Kidney (tissue), 14 donors: Measurements from ENCODE around the gene PLXNB1. TPM values are rescaled to one million over a fixed set of nuclear protein-coding genes. Genes with fewer than 3 reads are reported as not detected.
A peak's percentile ranks its signal among the peaks of the same experiment; 100 is the strongest.
"Not testable (repeated sequence)": the region's sequence is repeated elsewhere in the genome, so short reads cannot be mapped to it uniquely, and the experiment has no call there.

Experiments used
- DNase-seq, 5 donors: peaks; one replicate each; pipeline ENCODE4 v3.0.0-alpha.2; 2013 to 2020
- FAIRE-seq: peaks from 2 replicates; lab custom pipeline; 2012; peaks lifted over from hg19 to GRCh38; lab: Jason Lieb, UNC
- H3K27ac ChIP-seq, 2 donors: one replicate each; pipeline ENCODE4 v1.7.0; 2013; ENCODE audit warnings: low read depth in 2 of 2, low read length in 2 of 2, inconsistent platforms in 1 of 2
- H3K27me3 ChIP-seq: one replicate; pipeline ENCODE4 v1.7.1; 2013; ENCODE audit warnings: low read length, inconsistent platforms; ENCODE audit not compliant: control insufficient read depth, insufficient read depth
- H3K36me3 ChIP-seq, 3 donors: one replicate each; pipeline versions ENCODE4 v1.7.0 to v1.7.1; 2013; ENCODE audit warnings: low read length in 3 of 3, control low read depth in 1 of 3, inconsistent platforms in 1 of 3; ENCODE audit not compliant: insufficient read depth in 3 of 3, control insufficient read depth in 2 of 3
- H3K4me1 ChIP-seq, 3 donors: one replicate each; pipeline versions ENCODE4 v1.7.0 to v1.7.1; 2013; ENCODE audit warnings: low read length in 3 of 3, inconsistent platforms in 1 of 3, low read depth in 1 of 3; ENCODE audit not compliant: control insufficient read depth in 2 of 3, insufficient read depth in 2 of 3
- H3K4me3 ChIP-seq, 3 donors: one replicate each; pipeline versions ENCODE4 v1.7.0 to v1.8.1; 2013; ENCODE audit warnings: low read length in 3 of 3, control low read depth in 1 of 3, inconsistent platforms in 1 of 3
- H3K9ac ChIP-seq, 3 donors: one replicate each; pipeline versions ENCODE4 v1.7.0 to v1.7.1; 2013; ENCODE audit warnings: low read length in 3 of 3, control low read depth in 1 of 3, inconsistent platforms in 1 of 3
- H3K9me3 ChIP-seq, 3 donors: one replicate each; pipeline versions ENCODE4 v1.7.0 to v1.7.1; 2013; ENCODE audit warnings: low read length in 3 of 3, control low read depth in 1 of 3, inconsistent platforms in 1 of 3; ENCODE audit not compliant: control insufficient read depth in 2 of 3, insufficient read depth in 1 of 3
- CTCF ChIP-seq: IDR thresholded peaks from 3 replicates; pipeline ENCODE4 v1.5.1; 2012; ENCODE audit warnings: mild to moderate bottlenecking, moderate library complexity, borderline replicate concordance; ENCODE audit not compliant: insufficient read depth; ENCODE audit errors: extremely low read depth
- intact Hi-C: fragments of 100-400 bp; cut with DNase I; formaldehyde crosslinking; loops from one replicate; pipeline ENCODE4 v1.11.1; 2022
- polyA plus RNA-seq: library from polyadenylated mRNA; stranded (reverse); fragments of 350-450 nt; fragmentation: Illumina TruSeq; extraction: RNeasy Lipid Tissue Mini Kit (QIAGEN cat#74804); gene quantifications from one replicate; pipeline ENCODE4 v1.2.3, GENCODE V29; 2014; ENCODE audit warnings: low read depth, low replicate concordance; ENCODE audit not compliant: insufficient read depth
- total RNA-seq: library from RNA; stranded (reverse); fragmentation: NEBNext Ultra II Directional; extraction: Animal tissue kit (Norgen Biotek cat#: 25700); gene quantifications from one replicate; pipeline ENCODE4 v1.2.1, GENCODE V29; 2021
- donor health status: control.
- donor health status: control.
- donor health status: control.
- donor health status: control.
- donor health status: control.
- donor health status: DM: yes; HTN: yes; CAD: no.
- donor health status: Normal renal cell carcinoma (clear cell type).

Gene PLXNB1
- total and polyA plus RNA-seq, 2 donors from 2014 or later, result 101 to 224 TPM

GRCh38 chr3:48474619-48475018, 44.7 kb upstream of the PLXNB1 start:
- Histone ChIP-seq H3K9me3 (no peaks in the 10 kb centered on the region), H3K4me3 (no peak overlapping the region), H3K4me1 (peaks cover 0 to 12% (median 0%) of the 10 kb centered on the region in 3 donors), H3K36me3 (no peaks in the 10 kb centered on the region), H3K9ac (no peak overlapping the region), H3K27me3 (no peaks in the 10 kb centered on the region), H3K27ac (no peak overlapping the region)
- TF ChIP-seq CTCF, result no peak
- DNase-seq, result peak in 3 of 5 donors; percentile 31 to 51 (median 43)
- no peak for FAIRE-seq
- intact Hi-C loops, result no loop called here

- H3K27me3 ChIP-seq, FAIRE-seq, H3K27ac ChIP-seq, H3K9me3 ChIP-seq, H3K9ac ChIP-seq, intact Hi-C loops, H3K4me3 ChIP-seq, H3K36me3 ChIP-seq: not testable (repeated sequence)
- peak in 1 of 5 donors; percentile 18 for DNase-seq
- H3K4me1 ChIP-seq, result peaks cover 0 to 14% (median 0%) of the 10 kb centered on the region in 3 donors
These were observed 44.1 kb upstream of the PLXNB1 start for GRCh38 chr3:48474031-48474430.

- Histone ChIP-seq H3K36me3 (peaks cover 0 to 5% (median 0%) of the 10 kb centered on the region in 3 donors), H3K9ac (no peak overlapping the region), H3K4me3 (no peak overlapping the region), H3K27ac (peak overlapping the region; percentile 93 to 95), H3K27me3 (no peaks in the 10 kb centered on the region), H3K4me1 (peaks cover 0 to 17% (median 0%) of the 10 kb centered on the region in 3 donors), H3K9me3 (no peaks in the 10 kb centered on the region)
- DNase-seq (no peak), FAIRE-seq (no peak)
- no peak for TF ChIP-seq CTCF
- intact Hi-C loops, result no loop called here
These were observed 43.7 kb upstream of the PLXNB1 start for GRCh38 chr3:48473617-48473952.

GRCh38 chr3:48472923-48473616, 43.2 kb upstream of the PLXNB1 start:
- TF ChIP-seq CTCF, result peak; percentile 4
- H3K27me3 ChIP-seq, result no peaks in the 10 kb centered on the region
- peak overlapping the region; percentile 79 to 97 (median 95) for H3K9ac ChIP-seq
- DNase-seq (peak; percentile 91 to 97 (median 96)), FAIRE-seq (no peak)
- H3K4me3 ChIP-seq, result peak overlapping the region; percentile 86 to 97 (median 95)
- intact Hi-C loops, result no loop called here
- H3K4me1 ChIP-seq, result peaks cover 0 to 22% (median 0%) of the 10 kb centered on the region in 3 donors
- H3K36me3 ChIP-seq, result peaks cover 0 to 5% (median 0%) of the 10 kb centered on the region in 3 donors
- no peaks in the 10 kb centered on the region for H3K9me3 ChIP-seq
- peak overlapping the region; percentile 93 to 95 for H3K27ac ChIP-seq
